ENCODE measurements around the gene NME4.

DNA sequence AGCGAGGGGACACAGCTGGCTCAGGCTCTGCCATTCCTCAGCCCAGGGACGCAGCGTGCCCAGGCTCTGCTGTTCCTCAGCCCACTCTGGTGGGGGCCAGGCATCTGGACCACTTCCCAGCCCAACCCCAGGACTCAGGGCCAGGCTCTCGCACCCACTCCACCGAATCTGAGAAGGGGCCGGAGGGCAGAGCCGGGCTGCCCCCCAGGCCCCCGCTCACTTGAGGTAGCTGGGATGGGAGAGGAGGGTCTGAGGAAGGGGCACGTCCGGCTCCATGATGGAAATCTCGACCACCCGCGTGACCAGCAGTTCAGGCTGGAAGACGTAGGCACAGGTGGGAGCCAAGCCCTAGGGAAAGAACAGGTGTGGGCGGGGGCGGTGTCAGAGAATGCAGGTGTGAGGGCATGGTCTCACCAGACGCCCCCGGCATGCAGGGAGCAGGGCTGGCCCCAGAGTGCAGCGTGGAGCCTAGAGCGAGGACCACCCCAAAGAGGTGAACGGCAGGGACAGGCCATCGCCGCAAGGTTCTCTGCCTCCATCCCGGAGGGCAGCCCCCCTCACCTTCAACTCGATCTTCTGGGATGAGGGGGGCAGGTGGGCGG is 20.1 kb upstream of the NME4 start:
- TF ChIP-seq POLR2A (IDR thresholded peaks at IDR 0.05) (no peak), EP300 (IDR thresholded peaks at IDR 0.05) (no peak)
- TF ChIP-seq, protein P1, sequence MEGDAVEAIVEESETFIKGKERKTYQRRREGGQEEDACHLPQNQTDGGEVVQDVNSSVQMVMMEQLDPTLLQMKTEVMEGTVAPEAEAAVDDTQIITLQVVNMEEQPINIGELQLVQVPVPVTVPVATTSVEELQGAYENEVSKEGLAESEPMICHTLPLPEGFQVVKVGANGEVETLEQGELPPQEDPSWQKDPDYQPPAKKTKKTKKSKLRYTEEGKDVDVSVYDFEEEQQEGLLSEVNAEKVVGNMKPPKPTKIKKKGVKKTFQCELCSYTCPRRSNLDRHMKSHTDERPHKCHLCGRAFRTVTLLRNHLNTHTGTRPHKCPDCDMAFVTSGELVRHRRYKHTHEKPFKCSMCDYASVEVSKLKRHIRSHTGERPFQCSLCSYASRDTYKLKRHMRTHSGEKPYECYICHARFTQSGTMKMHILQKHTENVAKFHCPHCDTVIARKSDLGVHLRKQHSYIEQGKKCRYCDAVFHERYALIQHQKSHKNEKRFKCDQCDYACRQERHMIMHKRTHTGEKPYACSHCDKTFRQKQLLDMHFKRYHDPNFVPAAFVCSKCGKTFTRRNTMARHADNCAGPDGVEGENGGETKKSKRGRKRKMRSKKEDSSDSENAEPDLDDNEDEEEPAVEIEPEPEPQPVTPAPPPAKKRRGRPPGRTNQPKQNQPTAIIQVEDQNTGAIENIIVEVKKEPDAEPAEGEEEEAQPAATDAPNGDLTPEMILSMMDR (IDR thresholded peaks at IDR 0.05), result no peak

All from tibial nerve (tissue), 4 donors.